OCI-LY7 (cell line): ENCODE results near the gene NUDCD3.

Experiments
- CTCF ChIP-seq: fragments of 200-600 bp; sonication (generic); conservative IDR thresholded peaks from 2 replicates; pipeline ENCODE4 v1.5.1; 2014; ENCODE audit warnings: mild to moderate bottlenecking, antibody characterized with exemption, low read length, moderate library complexity, mixed read lengths
- EZH2phosphoT487 ChIP-seq: fragments of 200-600 bp; sonication (generic); IDR thresholded peaks from 2 replicates; pipeline ENCODE4 v1.6.1; 2018; ENCODE audit warnings: low read depth, borderline replicate concordance, mild to moderate bottlenecking, mixed run types, antibody characterized with exemption, low read length, moderate library complexity, mixed read lengths

GRCh38 chr7:44329888-44330287 is 160.6 kb downstream of the NUDCD3 start:
- TF ChIP-seq CTCF (no peak), EZH2phosphoT487 (no peak)
